Ecto neural progenitor cell (in vitro differentiated cells): ENCODE measurements around the gene KCNQ2.
A peak's percentile ranks its signal among the peaks of the same experiment; 100 is the strongest.

Experiments used
- DNase-seq: peaks from one replicate; pipeline ENCODE4 v3.0.0-alpha.2; 2018; ENCODE audit warnings: low spot score

The KCNQ2 gene

GRCh38 chr20:63471002-63471716, 1.3 kb downstream of the KCNQ2 start:
- DNase-seq = no peak

DNA sequence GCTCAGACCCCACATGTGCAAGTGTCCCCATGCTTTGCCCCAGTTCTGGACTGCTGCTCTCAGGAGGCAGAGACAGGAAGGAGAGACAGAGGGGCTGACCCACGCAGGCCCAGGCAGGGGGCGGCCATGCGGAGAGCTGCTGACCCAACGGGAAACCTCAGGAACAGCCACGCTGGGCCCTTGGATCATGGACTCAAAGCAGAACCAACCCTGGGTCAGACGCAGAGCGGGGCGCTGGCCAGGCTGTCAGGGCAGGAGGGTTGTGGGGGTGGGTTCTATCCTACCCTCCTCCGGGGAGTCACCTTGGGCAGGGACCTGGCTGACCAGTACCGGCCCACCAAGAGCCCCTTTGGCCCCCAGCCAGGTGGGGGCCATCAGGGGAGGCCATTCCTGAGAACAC, 2.0 kb downstream of the KCNQ2 start:
- no peak for DNase-seq

DNA sequence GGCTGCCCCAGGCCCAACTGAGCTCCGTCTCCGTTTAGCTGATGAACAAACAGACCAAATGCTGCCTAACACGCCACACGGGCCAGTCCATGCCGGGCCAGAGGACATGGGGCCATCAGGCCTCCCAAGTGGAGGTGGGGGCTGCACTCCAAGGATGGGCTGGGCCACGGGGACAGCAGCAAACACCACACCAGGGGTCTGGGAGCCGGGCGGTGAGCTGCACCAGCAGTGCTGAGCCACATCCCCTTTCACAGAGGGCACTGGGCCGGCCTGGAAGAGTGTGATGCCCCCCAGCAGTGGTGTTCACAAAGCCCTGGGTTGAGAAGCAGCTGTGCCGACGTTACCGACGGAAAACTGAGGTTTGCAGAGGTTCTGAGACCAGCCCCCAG, 2.7 kb downstream of the KCNQ2 start:
- no peak for DNase-seq

GRCh38 chr20:63469019-63469712, 3.3 kb downstream of the KCNQ2 start:
- DNase-seq = no peak

GRCh38 chr20:63468421-63468820, 4.0 kb downstream of the KCNQ2 start:
- no peak for DNase-seq

- DNase-seq = no peak
Measured at GRCh38 chr20:63467294-63468083, 5.0 kb downstream of the KCNQ2 start.

DNA sequence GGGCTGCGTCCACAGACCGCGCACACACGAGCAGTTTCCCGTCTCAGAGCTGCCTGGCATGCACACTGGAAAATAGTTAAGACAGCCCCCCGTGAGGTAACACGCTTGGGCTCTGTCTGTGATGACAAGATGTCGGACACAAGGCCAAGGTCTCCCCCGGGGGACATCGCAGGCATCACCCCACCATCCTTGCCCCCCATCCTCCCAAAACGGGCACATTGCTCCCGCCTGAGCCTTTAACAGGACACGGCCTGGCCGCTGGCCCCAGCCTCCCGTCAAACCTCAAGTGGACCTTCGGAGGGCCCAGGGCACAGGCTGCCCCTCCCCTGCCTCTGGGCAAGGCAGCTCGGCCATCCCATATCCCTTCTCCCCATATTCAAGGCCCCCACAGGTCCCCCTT, 5.6 kb downstream of the KCNQ2 start:
- no peak for DNase-seq

DNA sequence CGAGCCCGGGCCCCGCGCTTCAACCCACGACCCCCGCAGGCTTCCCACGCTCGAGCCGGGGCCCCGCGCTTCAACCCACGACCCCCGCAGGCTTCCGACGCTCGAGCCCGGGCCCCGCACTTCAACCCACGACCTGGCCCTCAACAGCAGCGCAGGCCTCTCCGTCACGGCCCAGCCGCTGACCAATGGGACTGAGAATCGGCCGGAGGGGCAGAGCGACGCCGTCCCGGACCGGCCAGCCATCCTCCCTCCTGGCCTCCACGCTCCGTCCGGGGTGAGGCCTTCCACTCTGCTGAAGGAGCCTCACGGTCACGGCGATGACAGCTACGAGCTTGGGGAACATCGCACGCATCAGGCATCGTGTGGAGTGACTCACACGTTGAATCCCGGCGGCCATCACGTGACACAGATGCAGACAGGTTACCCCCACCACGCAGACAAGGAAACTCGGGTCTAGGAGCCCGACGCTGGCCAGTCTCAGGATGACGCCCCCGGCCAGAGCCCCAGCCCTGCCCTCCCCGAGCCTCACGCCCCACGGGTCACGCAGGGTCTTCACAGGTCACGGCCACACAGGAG, 6.1 kb downstream of the KCNQ2 start:
- DNase-seq = no peak

DNA sequence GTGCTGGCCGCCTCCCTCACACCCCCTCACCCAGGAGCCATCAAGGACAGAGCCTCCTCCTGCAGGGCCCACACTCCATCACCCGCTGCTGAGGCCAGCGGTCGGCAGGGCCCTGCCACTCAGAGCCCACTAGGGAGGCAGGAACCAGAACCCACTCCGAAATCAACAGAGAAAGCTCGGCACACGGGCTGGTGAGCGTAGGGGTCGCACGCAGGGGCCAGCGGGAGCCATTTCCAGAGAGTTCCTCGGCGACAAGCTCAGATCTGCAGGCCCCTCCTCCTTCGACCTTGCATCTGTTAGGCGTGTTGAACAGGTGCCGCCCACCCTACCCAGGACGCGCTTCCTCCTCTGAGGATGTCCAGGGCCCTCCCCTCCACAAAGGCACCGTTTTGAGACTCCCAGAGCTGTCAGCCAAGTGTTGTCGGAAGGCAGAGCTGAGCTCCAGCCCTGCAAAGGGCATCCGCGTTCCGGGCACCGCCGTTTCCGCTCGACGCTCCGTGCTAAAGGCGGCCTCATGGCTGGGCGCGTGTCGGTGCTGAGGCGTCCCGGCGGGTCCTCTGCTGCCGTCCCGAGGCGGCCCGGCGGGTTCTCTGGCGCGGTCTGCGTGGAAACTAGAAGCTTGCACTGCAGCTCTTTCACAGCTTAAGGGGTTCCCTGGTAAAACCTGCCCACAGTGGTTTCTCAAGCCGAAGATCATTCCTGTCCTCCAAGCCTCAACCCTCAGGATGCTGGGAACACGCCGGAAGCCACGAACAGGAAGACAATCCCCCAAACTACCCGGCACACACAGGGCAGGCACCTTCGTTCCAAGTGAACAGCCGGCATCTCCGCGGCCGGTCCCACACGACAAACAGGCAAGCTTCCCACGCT, 6.8 kb downstream of the KCNQ2 start:
- no peak for DNase-seq

- no peak for DNase-seq
Measured at GRCh38 chr20:63464289-63464635, 8.2 kb downstream of the KCNQ2 start.

DNA sequence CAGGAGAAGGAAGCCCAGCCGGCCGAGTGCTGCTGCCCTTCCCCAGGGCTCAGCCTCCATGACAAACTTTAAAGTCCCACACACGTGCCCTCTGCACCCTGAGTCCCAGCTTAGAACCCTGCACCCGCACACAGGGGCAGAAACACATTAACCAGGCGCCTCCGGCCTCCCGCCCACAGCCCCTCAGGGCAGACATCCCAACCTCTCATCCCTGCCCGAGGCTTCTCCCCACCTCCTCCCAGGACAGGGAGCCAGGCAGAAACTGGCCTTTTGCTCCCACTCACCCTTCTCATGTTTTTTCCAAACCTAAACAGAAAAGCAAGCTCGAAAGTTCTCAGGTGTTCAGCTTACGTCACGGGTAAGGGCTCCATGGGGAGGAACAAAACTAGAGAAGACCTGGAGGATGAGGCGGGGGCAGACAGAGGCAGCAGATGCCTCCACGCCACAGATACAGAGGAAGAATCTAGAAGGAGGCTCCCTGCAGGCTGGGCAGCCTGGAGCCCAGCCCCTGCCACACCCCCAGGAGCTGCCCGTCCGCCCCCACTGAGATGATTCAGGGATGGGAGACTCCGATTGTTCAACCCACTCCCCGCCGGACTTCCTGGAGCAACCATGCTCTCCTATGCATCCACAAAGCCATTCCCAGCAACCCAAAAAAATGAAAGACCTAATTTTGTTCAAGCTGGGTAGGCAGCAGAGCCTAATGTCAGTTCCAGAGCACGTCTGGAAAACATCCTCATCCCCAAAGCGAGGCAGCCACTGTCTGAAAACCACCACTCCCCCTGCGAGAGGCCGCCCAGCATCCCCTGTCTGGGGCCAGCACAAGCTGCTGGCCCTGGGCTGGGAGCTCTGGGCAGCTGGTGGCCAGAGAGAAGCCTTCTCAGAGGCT, 8.8 kb downstream of the KCNQ2 start:
- DNase-seq = no peak

DNA sequence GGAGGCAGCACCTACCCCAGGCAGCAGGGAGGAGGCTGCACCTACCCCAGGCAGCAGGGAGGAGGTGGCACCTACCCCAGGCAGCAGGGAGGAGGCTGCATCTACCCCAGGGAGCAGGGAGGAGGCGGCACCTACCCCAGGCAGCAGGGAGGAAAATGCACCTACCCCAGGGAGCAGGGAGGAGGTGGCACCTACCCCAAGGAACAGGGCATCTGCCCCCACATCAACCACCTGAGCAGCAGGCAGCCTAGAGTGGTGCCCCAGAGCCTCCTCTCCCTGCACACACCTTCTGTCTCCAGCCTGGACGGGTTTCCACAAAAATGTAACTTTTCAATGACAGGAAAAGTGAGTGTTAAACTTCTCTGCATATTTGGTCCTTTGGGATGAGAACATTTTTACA, 10.2 kb downstream of the KCNQ2 start:
- no peak for DNase-seq

- peak; percentile 72 for DNase-seq
Measured at GRCh38 chr20:63461104-63461763, 11.2 kb downstream of the KCNQ2 start.

GRCh38 chr20:63459070-63459380, 13.4 kb downstream of the KCNQ2 start:
- DNase-seq = no peak

DNA sequence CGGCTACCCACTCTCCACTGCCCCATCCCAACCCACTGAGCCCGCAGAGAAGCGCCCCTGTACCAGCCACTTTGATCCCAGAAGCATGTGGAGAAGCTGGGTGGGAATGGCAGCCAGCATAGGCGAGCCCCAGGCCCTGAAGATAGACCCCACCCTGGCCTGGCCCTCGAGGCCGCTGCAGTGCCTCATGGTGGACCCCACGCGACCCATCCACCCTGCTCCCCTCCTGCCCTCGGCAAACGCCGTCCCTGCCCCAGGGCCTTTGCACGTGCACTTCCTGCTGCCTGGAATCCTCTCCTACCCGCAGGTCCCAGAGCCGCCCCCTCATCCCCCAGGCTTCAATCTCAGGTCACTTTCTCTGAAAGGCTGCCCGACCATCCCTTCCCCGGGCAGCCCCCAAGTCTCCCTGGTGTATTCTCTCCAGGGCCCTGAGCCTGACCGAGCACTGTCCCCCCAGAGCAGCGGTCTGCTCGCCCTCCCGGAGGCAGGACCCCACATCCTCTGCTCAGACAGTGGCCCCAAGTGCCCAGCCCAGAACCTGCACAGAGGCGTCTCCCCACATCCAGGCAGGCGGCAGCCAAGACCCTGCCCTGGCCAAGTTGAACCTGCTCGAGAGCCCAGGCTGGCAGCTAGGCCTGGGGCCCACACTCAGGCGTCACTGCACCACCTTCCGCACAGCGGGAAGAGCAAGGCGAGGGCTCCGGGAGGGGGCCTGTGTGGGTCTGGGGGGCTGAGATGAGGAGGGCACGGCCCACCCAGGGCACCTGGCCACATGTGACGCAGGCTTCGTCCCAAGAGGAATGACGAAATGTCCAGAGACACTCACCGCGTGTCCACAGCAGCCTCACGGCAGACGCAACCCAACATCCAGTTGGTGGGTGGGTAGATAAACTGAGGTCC, 14.0 kb downstream of the KCNQ2 start:
- DNase-seq = no peak

GRCh38 chr20:63457737-63458136, 14.7 kb downstream of the KCNQ2 start:
- no peak for DNase-seq

GRCh38 chr20:63456429-63457284, 15.8 kb downstream of the KCNQ2 start:
- no peak for DNase-seq

- no peak for DNase-seq
Measured at GRCh38 chr20:63455568-63455859, 16.9 kb downstream of the KCNQ2 start.
